Bronchus fibroblast of lung (primary cell): Measurements from ENCODE around the gene CXorf49. TPM values are rescaled to one million over a fixed set of nuclear protein-coding genes. Genes with fewer than 3 reads are reported as not detected.

Experiments used
- total RNA-seq: library from RNA; depleted of rRNA; stranded (reverse); fragments of >200 nt; gene quantifications from 2 replicates; pipeline ENCODE4 v1.2.3, GENCODE V29; 2015

The CXorf49 gene
- not detected in 2 replicates for total RNA-seq

GRCh38 chrX:71718185-71718584, at the start of gene CXorf49:
CXorf49 (minus strand) TSS chrX:71718285; CDS start chrX:71718151, 134 bp downstream.

GRCh38 chrX:71763049-71763448, 45.0 kb upstream of the CXorf49 start, which contains the start of gene CXorf49B:
CXorf49B (plus strand) TSS chrX:71763349; CDS start chrX:71763424, 75 bp downstream.

GRCh38 chrX:71667328-71668247, 50.5 kb downstream of the CXorf49 start, which contains the start of gene LOC101059915:
LOC101059915 (plus strand) TSS chrX:71667546.

Other genes starting within 250 kb of the CXorf49 start
- 27.9 and 33.6 TPM in 2 replicates for gene OGT, start 185.2 kb downstream of the CXorf49 start, total RNA-seq
- gene GCNA, start 139.8 kb downstream of the CXorf49 start, total RNA-seq: 0.17 and 0.59 TPM in 2 replicates
- gene CXCR3, start 99.8 kb downstream of the CXorf49 start, total RNA-seq: not detected in 2 replicates
- gene CXorf49B, start 45.1 kb upstream of the CXorf49 start, total RNA-seq: not detected in 2 replicates
- 0.59 and 0.84 TPM in 2 replicates for gene NHSL2, start 192.6 kb upstream of the CXorf49 start, total RNA-seq